NCI-H1105 (cell line): ENCODE results near the gene CBFA2T2.
"Not testable (repeated sequence)": the region's sequence is repeated elsewhere in the genome, so short reads cannot be mapped to it uniquely, and the experiment has no call there.

Source experiments
- DNase-seq: peaks from one replicate; lab custom pipeline; 2025; lab: John Stamatoyannopoulos, UW

Gene CBFA2T2

DNA sequence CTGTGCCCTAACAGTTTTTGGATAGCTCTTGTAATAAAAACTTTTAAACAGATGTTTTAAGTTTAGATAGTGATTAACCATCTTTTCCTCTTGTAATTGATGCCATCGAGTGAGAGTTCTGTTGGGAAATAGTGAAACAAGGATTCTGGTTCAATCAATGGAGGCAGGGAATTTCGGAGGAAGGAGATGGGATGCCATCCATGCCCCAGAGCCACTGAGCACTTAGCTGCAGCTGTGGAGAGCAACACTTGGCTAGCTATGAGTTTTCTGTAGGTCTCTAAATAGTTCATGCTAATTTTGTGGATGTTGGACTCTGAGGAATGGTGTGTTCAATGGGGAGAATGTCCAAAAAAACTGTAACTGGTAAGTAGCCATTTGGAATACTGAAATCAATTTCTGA, 16.7 kb downstream of the CBFA2T2 start:
- DNase-seq = no peak

DNA sequence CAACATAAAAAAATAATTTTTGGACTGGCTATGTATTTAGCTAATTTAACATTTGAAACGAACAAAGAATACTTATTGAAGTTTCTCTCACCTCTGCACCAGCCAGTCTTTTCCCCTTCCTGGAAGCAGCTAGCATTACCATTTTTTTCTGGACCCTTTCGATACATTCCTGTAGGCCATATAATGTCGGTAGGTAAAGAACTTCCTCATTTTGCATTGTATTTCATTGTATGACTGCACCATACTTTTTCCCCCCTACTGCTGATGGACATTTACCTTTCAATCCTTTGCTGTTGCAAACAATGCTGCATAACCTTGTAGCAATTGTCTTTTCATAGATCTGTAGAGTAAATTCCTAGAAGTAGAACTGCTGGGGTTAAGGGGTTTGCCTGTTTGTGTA, 17.6 kb downstream of the CBFA2T2 start:
- DNase-seq = no peak

- DNase-seq = not testable (repeated sequence)
Measured at GRCh38 chr20:33508015-33508414, 18.1 kb downstream of the CBFA2T2 start.

DNA sequence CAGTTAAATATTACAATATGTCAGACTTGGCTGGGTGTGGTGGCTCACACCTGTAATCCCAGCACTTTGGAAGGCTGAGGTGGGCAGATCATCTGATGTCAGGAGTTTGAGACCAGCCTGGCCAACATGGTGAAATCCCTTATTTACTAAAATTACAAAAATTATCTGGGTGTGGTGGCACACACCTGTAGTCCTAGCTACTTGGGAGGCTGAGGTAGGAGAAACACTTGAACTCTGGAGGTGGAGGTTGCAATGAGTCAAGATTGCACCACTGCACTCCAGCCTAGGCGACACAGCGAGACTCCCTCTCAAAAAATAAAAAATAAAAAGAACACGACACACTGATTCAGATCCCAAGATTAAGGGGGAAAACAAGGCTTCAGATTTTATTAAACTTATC, 19.2 kb downstream of the CBFA2T2 start:
- DNase-seq = not testable (repeated sequence)

DNA sequence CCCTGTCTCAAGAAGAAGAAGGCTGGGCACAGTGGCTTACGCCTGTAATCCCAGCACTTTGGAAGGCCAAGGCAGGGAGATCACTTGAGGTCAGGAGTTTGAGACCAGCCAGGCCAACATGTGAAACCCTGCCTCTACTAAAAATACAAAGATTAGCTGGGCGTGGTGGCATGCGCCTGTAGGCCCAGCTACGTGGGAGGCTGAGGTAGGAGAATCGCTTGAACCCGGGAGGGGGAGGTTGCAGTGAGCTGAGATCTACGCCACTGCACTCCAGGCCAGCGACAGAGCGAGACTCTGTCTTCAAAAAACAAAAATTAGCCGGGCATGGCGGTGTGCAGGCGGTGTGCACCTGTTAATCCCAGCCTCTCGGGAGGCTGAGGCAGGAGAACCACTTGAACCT, 22.0 kb downstream of the CBFA2T2 start:
- DNase-seq = not testable (repeated sequence)

- DNase-seq = no peak
Measured at GRCh38 chr20:33515569-33516216, 25.8 kb downstream of the CBFA2T2 start.

DNA sequence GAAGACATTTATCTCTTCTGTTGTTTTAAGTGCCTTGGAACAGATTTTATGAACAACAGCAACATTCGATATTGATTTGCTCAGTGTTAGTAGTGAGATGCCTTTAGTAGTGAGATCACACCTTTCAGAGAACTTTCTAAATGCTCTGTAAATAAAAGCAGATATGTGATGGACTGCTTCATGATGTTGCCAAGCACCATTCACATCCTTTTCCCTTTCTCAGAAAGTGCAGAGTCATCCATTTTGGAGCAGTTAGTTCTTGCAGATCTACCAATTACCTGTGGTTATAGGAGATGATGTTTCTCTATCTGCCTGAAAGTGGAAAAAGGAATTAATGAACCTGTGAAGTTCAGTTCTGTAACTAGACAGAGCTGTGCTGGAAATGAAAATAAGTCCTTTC, 27.0 kb downstream of the CBFA2T2 start:
- no peak for DNase-seq

- no peak for DNase-seq
Measured at GRCh38 chr20:33518071-33518470, 28.2 kb downstream of the CBFA2T2 start.

GRCh38 chr20:33521461-33521860, 31.6 kb downstream of the CBFA2T2 start:
- DNase-seq = peak; percentile 97

DNA sequence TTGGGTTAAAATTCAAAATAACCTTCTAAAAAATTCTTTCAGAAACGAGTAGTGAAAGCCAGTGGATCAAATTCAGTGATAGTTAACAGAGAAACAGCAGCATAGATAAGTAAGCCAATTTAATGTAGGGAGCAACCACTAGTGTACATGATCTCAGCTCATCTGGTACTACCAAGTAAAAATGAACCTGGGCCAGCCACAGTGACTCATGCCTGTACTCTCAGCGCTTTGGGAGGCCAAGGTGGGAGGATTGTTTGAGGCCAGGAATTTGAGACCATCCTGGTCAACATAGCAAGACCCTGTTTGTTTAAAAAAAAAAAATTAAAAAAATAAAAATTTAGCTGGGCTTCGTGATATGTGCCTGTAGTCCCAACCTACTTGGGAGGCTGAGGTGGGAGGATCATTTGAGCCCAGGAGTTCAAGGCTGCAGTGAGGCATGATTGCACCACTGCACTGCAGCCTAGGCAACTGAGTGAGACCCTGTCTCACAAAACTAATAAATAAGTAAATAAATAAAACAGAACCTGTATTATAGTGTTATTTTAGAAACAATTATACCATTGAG, 32.4 kb downstream of the CBFA2T2 start:
- DNase-seq = no peak

GRCh38 chr20:33524261-33524660, 34.4 kb downstream of the CBFA2T2 start:
- DNase-seq = no peak

GRCh38 chr20:33526769-33527168, 36.9 kb downstream of the CBFA2T2 start:
- DNase-seq = no peak

DNA sequence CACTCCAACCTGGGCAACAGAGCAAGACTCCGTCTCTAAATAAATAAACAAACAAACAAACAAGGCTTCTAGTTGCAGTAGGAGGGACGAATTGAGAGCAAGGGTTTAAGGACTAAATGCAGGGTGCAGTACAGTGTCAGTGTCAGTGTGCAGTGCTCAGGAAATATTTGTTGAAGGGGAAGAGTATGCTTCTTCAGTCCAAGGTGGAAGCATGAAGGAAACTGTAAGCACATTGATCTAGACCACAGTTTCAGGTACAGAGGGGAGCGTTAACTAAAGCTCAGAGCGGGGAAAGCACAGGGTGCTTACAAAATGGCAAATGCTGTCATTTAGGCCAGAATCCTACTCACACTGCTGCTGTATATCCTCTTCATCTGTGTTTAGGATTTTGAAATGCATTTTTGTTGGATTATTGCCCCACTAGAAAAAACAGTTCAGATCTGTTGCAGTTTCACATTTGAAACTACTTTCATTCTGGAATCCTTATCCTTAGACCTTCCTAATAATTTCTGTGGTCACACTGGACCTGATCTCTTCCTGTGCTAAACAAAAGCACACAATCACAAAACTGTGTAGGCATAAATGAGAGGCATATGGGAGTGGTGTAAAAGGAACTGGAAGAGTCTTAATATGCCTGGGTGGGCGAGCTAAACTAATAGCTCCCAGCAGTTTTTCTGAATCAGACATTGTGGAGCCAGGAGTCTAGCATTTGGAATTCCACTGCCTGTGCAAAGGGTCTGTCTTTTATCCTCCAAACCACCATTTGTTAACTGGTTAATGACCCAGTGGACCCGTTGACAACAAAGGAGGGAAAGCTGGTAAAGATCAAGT, 41.4 kb downstream of the CBFA2T2 start:
- no peak for DNase-seq

DNA sequence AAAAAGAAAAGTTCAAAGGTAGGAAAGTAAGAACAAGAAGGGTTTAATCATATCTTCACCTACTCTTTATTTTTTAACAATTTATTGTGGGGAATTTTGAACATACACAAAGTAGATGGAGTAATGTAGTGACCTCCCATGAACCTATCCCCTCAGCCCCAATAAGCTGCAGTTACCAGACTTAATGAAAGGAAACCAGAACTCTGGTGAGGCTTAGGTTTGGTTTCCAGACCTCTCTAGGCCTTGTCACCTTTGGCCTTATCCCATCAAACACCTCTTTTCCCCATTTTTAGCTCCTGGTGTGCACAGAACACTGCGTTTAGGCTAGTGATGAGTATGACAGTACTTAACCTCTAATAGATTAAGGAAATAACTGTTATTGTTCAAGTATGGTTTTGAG, 42.0 kb downstream of the CBFA2T2 start:
- no peak for DNase-seq

DNA sequence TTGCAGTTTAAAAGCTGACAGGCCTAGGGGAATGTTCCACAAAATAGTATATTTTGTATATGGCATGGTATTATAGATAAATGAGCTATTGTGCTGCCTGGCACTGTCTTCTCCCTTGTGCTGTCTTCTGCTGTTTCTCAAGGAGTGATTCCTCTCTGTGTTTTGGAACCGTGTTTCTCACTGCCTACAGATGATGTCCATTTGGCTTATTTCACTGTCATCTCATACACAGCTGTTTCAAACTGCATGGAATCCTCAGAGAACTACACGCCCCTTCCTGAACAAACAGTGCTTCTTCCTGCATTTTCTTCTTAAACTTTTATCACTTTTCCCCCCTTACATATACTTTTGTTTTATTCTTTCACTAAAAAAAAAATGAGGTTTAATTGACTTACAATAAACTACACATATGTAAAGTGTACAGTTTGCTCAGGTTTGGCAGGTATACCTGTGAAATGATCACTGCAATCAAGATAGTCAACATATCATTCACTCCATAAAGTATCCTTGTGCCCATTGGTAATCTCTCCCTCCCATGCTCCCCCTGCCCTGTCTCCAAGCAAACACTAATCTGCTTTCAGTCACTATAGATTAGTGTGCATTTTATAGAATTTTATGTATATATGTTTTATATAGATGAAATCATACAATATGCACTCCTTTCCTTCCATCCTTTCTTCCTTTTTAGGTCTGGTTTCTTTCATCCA, 43.0 kb downstream of the CBFA2T2 start:
- DNase-seq = no peak

GRCh38 chr20:33535717-33536116, 45.8 kb downstream of the CBFA2T2 start:
- not testable (repeated sequence) for DNase-seq

GRCh38 chr20:33537608-33538007, 47.7 kb downstream of the CBFA2T2 start:
- DNase-seq = no peak

DNA sequence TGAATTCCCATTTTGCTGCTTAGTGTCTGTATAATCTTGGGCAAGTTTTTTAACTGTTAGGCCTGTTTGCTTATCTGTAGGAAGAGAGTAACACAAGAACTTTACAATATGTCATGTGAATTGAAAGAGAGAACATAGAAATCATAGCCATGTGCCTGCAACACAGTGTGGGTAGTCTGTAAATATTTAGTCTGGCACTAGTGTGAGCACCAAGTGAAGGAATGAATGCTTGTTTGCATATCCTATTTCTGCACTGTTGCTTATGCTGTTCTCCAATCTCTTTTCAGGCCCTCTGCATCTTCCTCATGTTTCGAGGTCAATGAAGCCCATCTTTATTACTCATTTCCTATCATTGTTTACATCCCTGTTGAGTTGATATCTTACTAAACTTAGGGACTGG, 49.2 kb downstream of the CBFA2T2 start:
- DNase-seq = no peak

GRCh38 chr20:33540427-33540826, 50.5 kb downstream of the CBFA2T2 start:
- DNase-seq = no peak

DNA sequence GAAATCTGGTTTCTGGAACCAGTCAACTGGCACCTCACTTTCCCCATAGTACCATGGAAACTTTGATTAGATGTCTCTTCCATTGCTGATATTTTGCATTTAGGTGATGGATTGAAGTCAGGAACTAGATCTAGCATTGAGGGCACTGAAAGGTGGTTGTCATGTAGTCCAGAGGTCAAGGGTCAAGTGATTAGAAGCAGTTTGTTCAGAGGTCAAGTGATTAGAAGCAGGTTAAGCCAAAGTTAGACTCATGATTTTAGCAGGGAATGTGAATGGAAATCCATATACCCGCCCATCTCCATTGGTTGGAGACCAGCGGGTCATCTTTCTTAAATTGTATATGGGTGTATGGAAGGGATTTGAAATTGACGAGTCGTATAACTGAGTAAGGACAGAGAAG, 51.2 kb downstream of the CBFA2T2 start:
- DNase-seq = no peak

DNA sequence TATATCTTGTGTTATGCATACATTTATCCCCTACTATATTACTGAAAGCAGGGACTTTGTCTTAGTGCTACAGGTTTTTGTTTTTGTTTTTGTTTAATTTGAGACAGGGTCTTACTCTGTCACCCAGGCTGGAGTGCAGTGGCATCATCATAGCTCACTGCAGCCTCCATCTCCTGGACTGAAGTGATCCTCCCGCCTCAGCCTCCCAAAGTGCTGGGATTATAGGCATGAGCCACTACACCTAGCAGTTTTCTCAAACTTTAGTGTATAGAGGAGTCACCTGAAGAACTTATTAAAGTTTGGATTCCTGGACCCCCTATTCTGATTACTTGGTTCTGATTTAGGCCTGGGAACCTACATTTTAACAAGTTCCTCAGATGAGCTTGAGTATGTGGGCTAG, 51.9 kb downstream of the CBFA2T2 start:
- no peak for DNase-seq

DNA sequence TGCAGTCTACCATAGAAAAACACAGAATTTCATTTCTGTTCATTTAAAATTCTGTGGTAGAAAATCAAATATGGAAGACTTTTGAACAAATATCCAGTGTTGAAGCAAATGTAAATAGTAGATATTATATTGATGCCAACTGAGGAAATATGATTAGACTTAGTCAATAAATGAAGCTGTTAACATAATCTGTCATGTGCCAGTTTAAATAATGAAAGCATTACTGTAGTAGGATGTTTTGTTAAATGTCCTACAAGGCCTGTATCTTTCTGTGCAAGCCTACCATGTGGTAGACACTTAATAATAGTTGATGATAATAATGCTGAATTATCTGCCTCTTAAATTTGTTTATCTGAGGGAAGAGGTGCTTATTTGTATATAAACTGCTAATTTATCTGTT, 55.9 kb downstream of the CBFA2T2 start:
- no peak for DNase-seq
